Measurements from ENCODE around the gene CGN. TPM values are rescaled to one million over a fixed set of nuclear protein-coding genes. Genes with fewer than 3 reads are reported as not detected.

The CGN gene
- total RNA-seq, 1 experiment from 2014 or later = 30.9 TPM

GRCh38 chr1:151486557-151486956 lies 24.6 kb upstream of the CGN start:
- H3K27me3 ChIP-seq (ENCODE audit: insufficient read depth, low read length) = no peaks in the 10 kb centered on the region
- no peak overlapping the region for H3K4ac ChIP-seq (ENCODE audit: low read depth, low read length)

More at GRCh38 chr1:151486557-151486956, 24.6 kb upstream of the CGN start:
- no peak overlapping the region for H4K5ac ChIP-seq (ENCODE audit: insufficient read length, low read depth, low read length)
- no peak overlapping the region for H3K27ac ChIP-seq (ENCODE audit: insufficient read length, low read depth, low read length)
- H4K8ac ChIP-seq (replicated peaks; ENCODE audit: insufficient read length, low read depth, low read length) = no peak overlapping the region
- Mint-ChIP-seq H3K27ac (no peak overlapping the region), H3K4me3 (no peak overlapping the region), H3K9me3 (peaks cover 4 to 6% of the 10 kb centered on the region in 2 experiments; a peak in 4 of 5 replicates), H3K27me3 (ENCODE audit: low read depth) (peaks cover 1% of the 10 kb centered on the region; the same call in 1 of the 2 replicates), H3K36me3 (ENCODE audit: insufficient read depth in 1 of 3, low read depth in 3 of 3) (peaks cover 0 to 5% (median 0%) of the 10 kb centered on the region in 3 experiments; a peak in 2 of 7 replicates), H3K4me1 (0 out of 4 replicates have a peak, but pooled peaks cover 0 to 3% of the 10 kb centered on the region in 2 experiments)
- H2BK12ac ChIP-seq (ENCODE audit: insufficient read length, low read depth, low read length) = no peak overlapping the region
- DNase-seq = no peak
- H3K14ac ChIP-seq (ENCODE audit: insufficient read depth, low read length) = no peak overlapping the region
- H2BK120ac ChIP-seq (ENCODE audit: low read depth, low read length, poor library complexity, severe bottlenecking) = no peak overlapping the region
- H3K79me2 ChIP-seq (ENCODE audit: insufficient read depth, low read length) = no peaks in the 10 kb centered on the region
- no peak overlapping the region for H2AK5ac ChIP-seq (ENCODE audit: insufficient read length, low read length)
- H3K23me2 ChIP-seq (ENCODE audit: insufficient read length, low read depth, low read length, poor library complexity, severe bottlenecking) = no peaks in the 10 kb centered on the region
- no peaks in the 10 kb centered on the region for H4K20me1 ChIP-seq (ENCODE audit: control insufficient read depth, insufficient read depth, insufficient read length)
- no peak overlapping the region for H3K56ac ChIP-seq (ENCODE audit: insufficient read length, low read depth, low read length)
- no peak overlapping the region for H3K4me2 ChIP-seq (ENCODE audit: insufficient read depth, insufficient read length, low read length)
- no peak overlapping the region for H3K18ac ChIP-seq (ENCODE audit: insufficient read length, low read depth, low read length)
- TF ChIP-seq CTCF (conservative IDR thresholded peaks at IDR 0.05) = no peak
- H3K23ac ChIP-seq (ENCODE audit: insufficient read length, low read depth, low read length) = no peak overlapping the region
- no CpG with 5 or more reads among the region's 1 CpG for WGBS (ENCODE audit: extremely low coverage, insufficient read length, low lambda C conversion rate)
- no peaks in the 10 kb centered on the region for H3K9me3 ChIP-seq (ENCODE audit: control insufficient read depth, low read depth, low read length)
- no peak overlapping the region for H2AFZ ChIP-seq (ENCODE audit: low read length)
- no peak overlapping the region for H2BK15ac ChIP-seq (ENCODE audit: low read depth, low read length)
- no peak overlapping the region for H3T11ph ChIP-seq (ENCODE audit: low read length)
- H2BK5ac ChIP-seq (ENCODE audit: insufficient read length, low read length) = no peak overlapping the region
- H2BK20ac ChIP-seq (ENCODE audit: low read depth, low read length, poor library complexity, severe bottlenecking) = no peak overlapping the region
- H3K9ac ChIP-seq (ENCODE audit: extremely low read depth, insufficient read length, low read length) = no peak overlapping the region
- no peaks in the 10 kb centered on the region for H3K4me1 ChIP-seq (ENCODE audit: insufficient read depth, low read length)
- H4K91ac ChIP-seq (ENCODE audit: insufficient read length, low read depth, low read length) = no peak overlapping the region
- H3K79me1 ChIP-seq (ENCODE audit: insufficient read depth, low read depth, low read length, poor library complexity, severe bottlenecking) = no peaks in the 10 kb centered on the region
